AG04450 (cell line): Measurements from ENCODE around the gene ELOVL3. TPM values are rescaled to one million over a fixed set of nuclear protein-coding genes. Genes with fewer than 3 reads are reported as not detected.

ENCODE experiments used
- CTCF ChIA-PET: fragments of 300-600, 350-600 bp; formaldehyde crosslinking; extraction: SDS; loops from one replicate; lab custom pipeline; 2022; ENCODE audit warnings: antibody characterized with exemption, inconsistent platforms; lab: Charles Lee
- POLR2A ChIA-PET: fragments of 350-600 bp; formaldehyde crosslinking; extraction: SDS; loops from one replicate; lab custom pipeline; 2021; ENCODE audit warnings: antibody characterized with exemption, inconsistent platforms; lab: Yijun Ruan, JAX
- DNase-seq: peaks from one replicate; pipeline ENCODE4 v3.0.0-alpha.2; 2011; ENCODE audit warnings: low read depth, low spot score
- H3K27ac ChIP-seq: one replicate; pipeline ENCODE4 v1.5.1; 2012; ENCODE audit warnings: low read depth, low read length, control low read depth
- H3K27me3 ChIP-seq: one replicate; pipeline ENCODE4 v1.6.0; 2012; ENCODE audit warnings: low read length; ENCODE audit not compliant: control insufficient read depth, insufficient read depth
- H3K4me3 ChIP-seq: 2 replicates; pipeline ENCODE4 v1.5.1; 2011; ENCODE audit warnings: mild to moderate bottlenecking, low read depth, low read length, control low read depth
- H3K9me3 ChIP-seq: 2 replicates; pipeline ENCODE4 v1.5.1; 2012; ENCODE audit warnings: low read length; ENCODE audit not compliant: control insufficient read depth, insufficient read depth
- CTCF ChIP-seq: IDR thresholded peaks from 2 replicates; pipeline ENCODE4 v1.5.1; 2011; ENCODE audit warnings: low read depth, low read length, control low read depth, inconsistent platforms
- polyA plus RNA-seq: library from polyadenylated mRNA; depleted of rRNA; stranded (reverse); fragments of >200 nt; gene quantifications from 2 replicates; pipeline ENCODE4 v1.2.3, GENCODE V29; 2011

Gene ELOVL3
- polyA plus RNA-seq, 1 experiment: 0.16 TPM

GRCh38 chr10:102235598-102235920 is 9.5 kb downstream of the ELOVL3 start:
- Histone ChIP-seq H3K27me3 (peaks cover 46% of the 10 kb centered on the region), H3K4me3 (no peak overlapping the region), H3K27ac (no peak overlapping the region), H3K9me3 (no peaks in the 10 kb centered on the region; the same call in 1 of the 2 replicates)
- ChIA-PET POLR2A (no interaction called here), CTCF (interaction anchor here (10.8 kb wide), 1 partner anchor 120 kb away, joined by 442 read pairs; no protein-coding TSS in a partner anchor)
- DNase-seq: no peak
- TF ChIP-seq CTCF: no peak

- no peaks in the 10 kb centered on the region; the same call in 1 of the 2 replicates for H3K9me3 ChIP-seq
- POLR2A ChIA-PET: no interaction called here
- CTCF ChIA-PET: interaction anchor here (5.7 to 10.8 kb wide), 2 partner anchors 115 to 120 kb away, joined by 38 to 442 read pairs; no protein-coding TSS in a partner anchor
- no peak overlapping the region for H3K27ac ChIP-seq
- peaks cover 46% of the 10 kb centered on the region for H3K27me3 ChIP-seq
- DNase-seq: no peak
- no peak for TF ChIP-seq CTCF
- no peak overlapping the region for H3K4me3 ChIP-seq
Measured at GRCh38 chr10:102236006-102236405, 9.9 kb downstream of the ELOVL3 start.

- Histone ChIP-seq H3K27ac (no peak overlapping the region), H3K4me3 (no peak overlapping the region), H3K9me3 (no peaks in the 10 kb centered on the region), H3K27me3 (peaks cover 35% of the 10 kb centered on the region)
- CTCF ChIA-PET: interaction anchor here (1.6 to 5.7 kb wide), 2 partner anchors 109 to 114 kb away, joined by 4 to 38 read pairs; no protein-coding TSS in a partner anchor
- POLR2A ChIA-PET: no interaction called here
- TF ChIP-seq CTCF: no peak
- no peak for DNase-seq
Measured at GRCh38 chr10:102237711-102238252, 11.7 kb downstream of the ELOVL3 start.

GRCh38 chr10:102240467-102241031 is 14.4 kb downstream of the ELOVL3 start:
- peak overlapping the region; percentile 77 for H3K4me3 ChIP-seq
- H3K9me3 ChIP-seq: no peaks in the 10 kb centered on the region
- no peak for DNase-seq
- CTCF ChIA-PET: interaction anchor here (1.1 to 5.7 kb wide), 4 partner anchors 10 to 111 kb away, joined by 3 to 38 read pairs (median 21); no protein-coding TSS in a partner anchor
- H3K27ac ChIP-seq: no peak overlapping the region
- H3K27me3 ChIP-seq: peaks cover 35% of the 10 kb centered on the region
- no peak for TF ChIP-seq CTCF
- POLR2A ChIA-PET: no interaction called here

GRCh38 chr10:102241032-102241443 is 14.9 kb downstream of the ELOVL3 start:
- TF ChIP-seq CTCF: no peak
- Histone ChIP-seq H3K27me3 (peaks cover 35% of the 10 kb centered on the region), H3K27ac (no peak overlapping the region), H3K9me3 (no peaks in the 10 kb centered on the region), H3K4me3 (peak overlapping the region; percentile 77)
- POLR2A ChIA-PET: interaction anchor here (0.8 kb wide), 1 partner anchor 14 kb away, joined by 4 read pairs; no protein-coding TSS in a partner anchor
- CTCF ChIA-PET: interaction anchor here (0.6 to 5.7 kb wide), 5 partner anchors 10 to 110 kb away, joined by 3 to 38 read pairs (median 4); no protein-coding TSS in a partner anchor
- no peak for DNase-seq
